NCI-H526 treated with DMSO at 0.1 percent for 48 hours (cell line): ENCODE data around the gene RPS6KA5.
"Not testable (repeated sequence)": the region's sequence is repeated elsewhere in the genome, so short reads cannot be mapped to it uniquely, and the experiment has no call there.

Experiments used
- DNase-seq: peaks from one replicate; lab custom pipeline; 2025; lab: John Stamatoyannopoulos, UW

RPS6KA5 gene

DNA sequence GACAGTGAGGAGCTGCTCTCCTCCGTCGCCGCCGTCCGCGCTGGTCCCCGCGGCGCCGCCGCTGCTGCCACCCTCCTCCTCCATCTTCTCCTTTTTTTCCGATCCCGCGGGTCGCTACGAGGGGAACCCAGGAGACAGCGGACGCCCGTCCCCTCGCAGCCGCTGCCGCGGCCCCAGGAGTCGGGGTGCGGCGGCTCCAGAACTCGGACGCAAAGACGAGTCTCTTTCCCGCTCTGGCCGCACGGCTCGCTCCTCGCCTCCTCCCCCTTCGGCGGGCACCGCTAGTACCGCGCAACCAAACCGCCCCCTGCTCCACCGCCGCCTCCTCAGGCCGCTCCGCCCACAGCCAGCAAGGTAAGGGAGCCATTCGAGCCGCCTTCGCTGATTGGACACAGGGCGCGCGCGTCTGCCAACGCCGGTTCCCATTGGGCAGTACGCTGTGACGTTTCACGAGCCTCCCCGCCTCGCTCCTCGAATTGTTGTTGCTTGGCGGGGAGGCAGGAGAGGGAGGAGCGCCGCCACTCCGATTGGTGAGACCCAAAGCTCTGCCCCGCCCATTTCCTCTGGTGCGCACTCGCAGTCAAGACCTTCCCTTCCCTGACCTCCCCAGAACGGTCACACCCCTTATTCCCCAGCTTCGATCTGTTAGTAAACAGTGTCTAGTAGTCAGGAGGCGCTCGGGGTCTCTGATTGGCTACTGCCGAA, at the start of gene RPS6KA5:
Gene RPS6KA5 (minus strand): TSS at position 291 of the 705 bp plus-strand sequence. CDS start 207 bp downstream, at position 84.
- DNase-seq: peak; percentile 99

DNA sequence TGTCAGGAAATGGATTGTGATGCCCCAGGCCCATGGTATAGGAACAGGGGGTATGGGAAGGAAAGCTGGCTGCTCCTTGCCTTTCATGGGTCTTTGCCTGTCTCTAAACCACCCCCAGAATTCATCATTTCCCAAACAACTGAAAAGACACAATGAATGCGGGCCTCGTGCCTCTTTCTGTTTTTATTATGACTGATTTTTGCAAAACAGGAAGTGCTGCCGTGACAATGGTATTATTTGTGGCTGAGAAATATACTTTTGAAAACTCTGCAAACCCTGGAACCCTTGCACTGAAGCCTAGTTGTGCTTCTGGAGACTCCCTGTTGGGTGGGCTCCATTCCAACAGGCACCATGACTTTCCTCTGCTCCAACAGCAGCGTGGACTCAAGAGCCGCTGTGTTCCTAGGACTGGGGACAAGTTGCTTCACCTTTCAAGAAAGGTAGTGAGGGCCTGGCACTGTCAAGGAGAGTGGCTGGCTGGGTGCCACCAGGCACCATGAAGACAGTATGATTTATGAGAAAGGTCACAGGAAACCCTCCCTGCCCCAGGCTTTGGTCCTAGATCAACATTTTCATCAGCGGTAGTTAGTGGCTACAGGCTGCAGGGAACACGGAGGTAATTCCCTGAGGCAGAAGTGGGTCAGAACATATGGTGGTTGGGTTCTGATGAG, 48.6 kb upstream of the RPS6KA5 start:
- no peak for DNase-seq

DNA sequence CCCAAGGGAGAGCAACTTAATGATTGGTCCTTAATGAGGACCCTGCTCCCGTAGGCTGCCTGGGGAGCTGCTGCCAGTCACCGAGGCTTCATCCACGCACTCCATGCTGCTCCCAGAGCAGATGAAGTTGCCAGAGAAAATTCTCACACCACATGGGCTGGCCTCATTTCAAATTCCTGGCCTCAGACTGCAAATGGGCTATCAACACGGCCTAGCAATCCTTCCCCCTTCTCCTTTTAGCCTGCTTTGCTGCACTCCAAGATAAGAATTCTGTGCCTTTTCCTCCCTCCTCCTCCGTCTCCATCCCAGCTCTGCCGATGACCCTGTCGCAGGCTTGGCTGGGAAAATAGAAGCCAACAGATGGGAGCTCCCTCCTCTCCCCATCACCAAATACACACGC, 42.7 kb upstream of the RPS6KA5 start:
- DNase-seq: no peak

DNA sequence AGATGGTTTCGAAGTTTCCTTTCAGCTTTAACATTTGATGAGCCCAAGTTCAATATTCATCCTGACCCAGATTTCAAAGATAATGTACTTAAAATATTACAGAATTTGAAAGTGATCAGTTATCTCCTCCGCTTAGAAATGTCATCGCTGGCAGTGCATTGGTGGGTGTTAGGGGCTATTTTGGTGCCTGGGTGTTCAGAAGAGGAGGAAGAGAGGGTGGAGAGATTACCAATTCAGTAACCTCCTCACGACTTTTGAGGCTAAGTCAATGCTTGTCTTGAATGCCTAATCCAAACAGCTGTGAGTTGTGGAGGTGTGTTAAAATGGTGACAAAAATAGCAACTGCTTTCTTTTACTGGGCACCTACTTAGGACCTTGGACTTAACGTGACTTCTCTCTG, 39.7 kb upstream of the RPS6KA5 start:
- no peak for DNase-seq

DNA sequence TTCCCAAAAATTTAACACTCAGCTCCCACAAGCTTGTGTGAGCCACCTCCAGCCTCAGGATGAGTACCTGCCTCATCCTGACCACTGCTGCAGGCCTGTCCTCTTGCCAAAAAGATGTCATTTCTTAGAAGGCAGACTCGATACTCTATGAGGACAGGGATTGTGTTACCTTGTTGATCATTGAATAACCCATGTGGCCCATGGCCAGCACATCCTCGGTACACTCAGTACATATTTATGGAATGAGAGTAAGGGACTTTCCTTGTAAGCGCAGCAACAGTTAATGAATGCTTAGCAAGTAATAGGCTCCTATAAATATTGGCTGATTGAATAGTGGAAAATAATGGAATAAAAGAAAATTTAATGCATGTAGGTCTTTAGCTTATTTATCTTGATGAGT, 38.1 kb upstream of the RPS6KA5 start:
- DNase-seq: no peak

DNA sequence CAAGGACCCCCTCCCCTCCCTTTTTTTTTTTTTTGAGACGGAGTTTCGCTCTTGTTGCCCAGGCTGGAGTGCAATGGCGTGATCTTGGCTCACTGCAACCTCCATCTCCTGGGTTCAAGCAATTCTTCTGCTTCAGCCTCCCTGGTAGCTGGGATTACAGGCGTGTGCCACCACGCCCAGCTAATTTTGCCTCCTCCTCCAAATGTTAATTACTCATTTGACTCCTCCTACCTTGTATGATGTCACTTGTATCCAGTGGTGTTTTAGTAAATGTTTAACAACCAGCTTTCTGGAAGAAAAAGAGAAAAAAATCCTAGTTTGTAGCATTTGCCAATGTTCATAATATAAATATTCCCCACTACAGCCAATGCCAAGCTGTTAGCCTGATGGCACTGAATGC, 37.2 kb upstream of the RPS6KA5 start:
- DNase-seq: not testable (repeated sequence)

DNA sequence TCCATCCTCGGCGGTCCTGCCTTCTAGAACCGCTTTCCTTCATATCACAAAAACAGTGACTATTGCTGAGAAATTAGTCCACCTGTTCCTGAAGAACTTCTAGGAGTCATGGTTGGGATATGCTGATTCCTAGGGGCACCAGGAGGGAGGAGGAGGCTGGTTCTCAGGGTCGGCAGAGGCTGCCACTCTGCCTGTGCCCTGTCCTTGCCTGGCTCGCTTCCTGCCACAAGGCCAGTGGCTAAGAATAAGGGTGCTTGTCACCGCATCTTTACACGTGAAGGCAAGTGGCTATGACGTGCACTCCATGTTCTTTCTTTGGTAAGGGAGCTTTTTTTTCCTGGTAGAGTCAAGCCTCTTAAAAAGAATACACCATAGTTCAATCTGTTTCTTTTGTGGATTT, 34.7 kb upstream of the RPS6KA5 start:
- no peak for DNase-seq

DNA sequence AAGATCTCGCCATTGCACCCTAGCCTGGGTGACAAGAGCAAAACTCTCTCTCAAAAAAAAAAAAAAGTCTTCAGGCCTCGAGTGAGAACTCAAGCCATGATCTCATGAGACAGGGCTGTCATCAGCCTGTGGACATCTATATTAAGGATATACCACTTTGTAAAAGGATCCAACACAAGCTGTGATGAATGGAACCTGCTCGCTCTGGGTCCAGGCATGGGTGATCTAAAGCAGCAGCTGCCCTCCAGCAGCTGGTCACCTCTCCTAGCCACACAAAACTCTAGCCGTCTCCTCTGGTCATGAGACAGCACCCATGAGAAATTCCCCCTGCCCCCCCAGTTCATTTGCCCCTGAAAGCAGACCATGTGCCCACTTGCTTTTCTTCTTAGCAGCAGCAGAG, 34.3 kb upstream of the RPS6KA5 start:
- DNase-seq: no peak

DNA sequence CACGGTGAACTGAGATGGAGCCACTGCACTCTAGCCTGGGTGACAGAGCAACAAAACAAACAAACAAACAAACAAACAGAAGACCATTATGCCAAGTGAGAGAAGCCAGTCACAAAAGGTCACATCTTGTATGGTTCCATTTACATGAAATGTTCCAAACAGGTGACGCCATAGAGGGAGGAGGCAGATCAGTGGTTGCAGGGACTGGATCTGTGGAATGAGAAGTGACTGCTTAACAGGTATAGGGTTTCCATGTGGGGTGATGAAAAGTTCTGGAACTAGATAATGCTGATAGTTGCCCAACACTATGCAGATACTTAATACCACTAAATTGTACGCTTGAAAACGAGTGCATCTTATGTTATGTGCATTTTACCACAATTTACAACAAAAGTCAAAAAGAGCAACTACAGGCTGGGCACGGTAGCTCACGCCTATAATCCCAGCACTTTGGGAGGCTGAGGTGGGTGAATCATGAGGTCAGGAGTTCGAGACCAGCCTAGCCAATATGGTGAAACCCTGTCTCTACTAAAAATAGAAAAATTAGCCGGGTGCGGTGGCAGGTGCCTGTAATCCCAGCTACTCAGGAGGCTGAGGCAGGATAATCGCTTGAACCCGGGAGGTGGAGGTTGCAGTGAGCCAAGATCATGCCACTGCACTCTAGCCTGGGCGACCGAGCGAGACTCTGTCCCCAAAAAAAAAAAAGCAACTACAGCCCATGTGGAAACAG, 33.5 kb upstream of the RPS6KA5 start:
- not testable (repeated sequence) for DNase-seq

DNA sequence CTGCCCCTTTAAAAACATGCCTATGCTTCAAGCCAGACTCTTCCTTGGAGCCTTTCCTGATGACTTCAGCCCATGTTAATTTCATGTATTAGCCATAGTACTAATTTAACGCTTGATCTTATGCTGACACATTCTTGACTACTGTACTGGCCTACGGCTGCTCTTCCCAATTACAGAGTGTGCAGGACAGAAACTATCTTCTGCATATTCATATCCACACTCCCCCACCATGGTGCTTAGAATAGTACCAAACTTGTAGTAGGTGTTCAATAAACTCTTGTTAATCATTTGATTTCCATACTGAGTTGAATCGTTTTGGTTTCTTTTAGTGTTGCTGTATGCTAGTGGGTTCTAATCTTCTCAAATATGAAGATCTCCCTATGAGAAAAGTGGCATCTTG, 31.6 kb upstream of the RPS6KA5 start:
- no peak for DNase-seq

DNA sequence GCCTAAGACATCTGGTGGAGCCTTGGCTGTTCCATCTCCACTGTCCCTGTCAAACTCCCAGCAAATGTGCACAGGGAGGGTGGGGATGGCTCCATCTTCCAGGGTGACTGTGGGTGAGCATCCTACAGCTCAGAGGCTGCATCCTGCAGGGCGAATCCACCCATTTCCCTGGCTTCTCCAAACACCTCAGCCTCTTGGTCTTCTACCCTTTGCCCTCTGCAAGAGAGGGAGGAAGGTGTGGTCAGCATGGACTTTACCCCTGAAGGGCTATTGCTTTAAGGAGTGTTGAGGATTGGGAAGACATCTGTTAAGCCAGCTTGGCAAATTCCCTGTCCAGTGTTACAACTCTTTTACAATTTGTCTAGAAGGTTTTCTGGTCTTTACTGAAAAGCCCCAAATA, 30.3 kb upstream of the RPS6KA5 start:
- no peak for DNase-seq

DNA sequence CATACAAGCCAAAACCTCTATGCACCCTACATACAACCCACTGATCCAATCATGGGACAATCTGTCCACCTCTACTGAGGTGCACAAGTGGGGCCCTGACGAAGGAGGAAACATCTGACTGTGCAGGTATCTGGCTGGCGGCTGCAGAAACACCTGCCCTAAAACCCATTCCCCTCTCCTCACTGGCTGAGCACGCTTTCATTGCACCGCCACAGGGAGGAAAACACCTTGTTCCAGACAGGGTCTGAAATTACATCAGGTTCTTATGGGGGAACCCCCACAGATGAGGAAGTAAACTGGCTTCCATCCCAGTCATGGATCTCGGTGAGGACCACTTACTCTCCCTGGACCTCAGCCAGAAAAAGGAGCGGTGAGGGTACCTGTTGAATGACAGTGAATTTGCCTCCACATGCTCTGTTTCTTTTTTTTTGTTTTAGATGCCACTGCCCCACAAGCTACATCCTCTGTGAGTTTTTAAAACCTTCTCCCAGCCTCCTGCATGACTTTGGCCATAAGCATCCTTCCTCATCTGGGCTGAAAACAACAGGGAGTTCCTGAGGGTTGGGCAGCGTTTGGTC, 29.6 kb upstream of the RPS6KA5 start:
- DNase-seq: no peak

DNA sequence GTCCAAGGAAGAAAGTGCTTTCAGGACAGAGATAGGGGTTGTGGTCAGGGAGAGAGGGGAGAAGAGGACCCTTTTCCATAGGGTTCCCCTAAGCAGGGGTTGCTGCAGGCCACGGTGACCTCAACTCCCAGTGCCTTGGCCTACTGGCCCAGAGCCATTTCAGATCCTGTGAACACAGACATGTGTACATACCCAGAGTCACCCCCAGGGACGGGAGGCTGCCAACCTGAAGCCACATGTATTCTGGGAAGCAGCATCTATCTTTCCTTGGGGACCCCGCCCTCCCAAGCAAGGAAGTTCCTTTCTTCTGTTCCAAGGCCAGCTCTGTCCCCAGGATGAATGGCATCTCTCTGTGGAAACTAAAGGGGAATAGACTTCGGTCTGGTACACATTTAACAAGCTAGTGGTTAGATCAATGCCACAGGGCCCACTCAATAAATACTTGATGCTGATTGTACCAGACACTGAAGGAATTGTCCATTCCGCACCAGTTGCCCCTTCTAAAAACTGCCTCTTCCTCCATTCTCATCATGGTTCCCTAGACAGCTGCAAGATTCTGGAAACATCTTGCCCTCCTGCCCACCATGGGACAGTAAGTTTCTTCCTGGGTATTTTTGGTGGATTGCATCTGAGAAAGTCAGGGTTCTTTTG, 28.3 kb upstream of the RPS6KA5 start:
- DNase-seq: no peak

DNA sequence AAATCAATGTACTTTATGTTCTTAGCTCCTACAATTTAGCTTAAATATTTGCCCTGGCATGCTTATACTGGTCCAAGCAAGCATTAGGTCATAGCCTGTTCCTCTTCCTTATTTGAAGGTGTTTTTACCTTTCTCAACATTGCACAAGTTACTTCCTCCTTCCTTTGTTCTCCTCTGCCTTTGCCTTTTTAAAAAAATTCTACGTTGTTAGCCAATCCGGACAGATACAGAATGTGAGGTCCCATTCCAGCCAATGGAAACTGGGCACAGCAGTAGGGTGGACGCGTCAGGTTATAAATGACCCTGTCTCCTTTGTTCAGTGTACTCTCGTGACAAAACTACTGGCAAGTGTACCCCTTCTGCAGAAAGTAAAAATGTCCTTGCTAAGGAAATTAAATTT, 27.0 kb upstream of the RPS6KA5 start:
- not testable (repeated sequence) for DNase-seq

DNA sequence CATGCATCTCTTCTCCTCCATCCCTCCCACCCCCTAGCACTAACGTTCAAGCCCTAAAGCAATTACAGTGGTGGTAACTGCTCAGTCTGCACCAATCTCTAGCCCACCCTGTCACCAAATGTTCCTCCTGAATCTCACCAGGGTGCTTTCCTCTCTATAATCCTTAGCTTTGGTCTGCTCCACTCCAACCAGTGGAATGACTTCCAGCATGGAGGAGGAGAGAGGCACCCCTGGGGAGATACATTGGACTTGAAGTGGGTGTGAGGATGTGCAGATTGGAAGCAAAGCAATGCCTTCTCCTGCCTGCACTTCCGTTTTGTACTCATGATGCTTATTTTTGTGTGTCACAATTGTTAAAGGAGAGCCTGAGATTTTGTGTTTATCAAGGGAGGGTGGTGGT, 24.1 kb upstream of the RPS6KA5 start:
- no peak for DNase-seq

DNA sequence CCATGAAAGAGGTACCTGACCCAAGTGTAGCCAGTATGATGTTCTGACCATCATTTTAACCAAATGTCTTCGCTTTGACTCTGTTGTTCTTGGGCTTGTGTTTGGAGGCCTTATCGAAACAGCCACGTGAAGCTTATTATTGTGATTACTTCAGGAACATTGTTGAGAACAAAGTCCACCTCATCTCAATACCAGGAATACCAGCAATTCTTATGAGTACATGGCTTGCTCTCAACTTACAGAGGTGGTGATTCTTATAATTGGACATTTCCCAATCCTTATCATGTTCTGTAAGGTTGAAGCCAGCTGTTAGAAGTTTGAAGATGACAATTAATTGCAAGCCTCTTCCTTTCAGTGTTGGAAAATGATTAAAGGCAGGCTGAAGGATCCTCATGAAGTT, 21.8 kb upstream of the RPS6KA5 start:
- no peak for DNase-seq

DNA sequence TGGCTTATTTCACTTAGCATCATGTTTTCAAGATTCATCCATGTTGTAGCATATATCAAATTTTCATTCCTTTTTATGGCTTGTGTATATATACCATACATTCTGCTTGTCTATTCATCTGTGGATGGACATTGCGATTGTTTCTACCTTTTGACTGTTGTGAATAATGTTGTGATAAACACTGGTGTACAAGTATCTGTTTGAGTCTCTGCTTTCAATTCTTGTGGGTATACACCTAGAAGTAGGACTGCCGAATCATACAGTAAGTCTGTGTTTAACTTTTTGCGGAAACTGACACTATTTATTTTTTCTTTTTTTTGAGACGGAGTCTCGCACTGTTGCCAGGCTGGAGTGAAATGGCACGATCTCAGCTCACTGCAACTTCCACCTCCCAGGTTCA, 19.6 kb upstream of the RPS6KA5 start:
- DNase-seq: no peak

DNA sequence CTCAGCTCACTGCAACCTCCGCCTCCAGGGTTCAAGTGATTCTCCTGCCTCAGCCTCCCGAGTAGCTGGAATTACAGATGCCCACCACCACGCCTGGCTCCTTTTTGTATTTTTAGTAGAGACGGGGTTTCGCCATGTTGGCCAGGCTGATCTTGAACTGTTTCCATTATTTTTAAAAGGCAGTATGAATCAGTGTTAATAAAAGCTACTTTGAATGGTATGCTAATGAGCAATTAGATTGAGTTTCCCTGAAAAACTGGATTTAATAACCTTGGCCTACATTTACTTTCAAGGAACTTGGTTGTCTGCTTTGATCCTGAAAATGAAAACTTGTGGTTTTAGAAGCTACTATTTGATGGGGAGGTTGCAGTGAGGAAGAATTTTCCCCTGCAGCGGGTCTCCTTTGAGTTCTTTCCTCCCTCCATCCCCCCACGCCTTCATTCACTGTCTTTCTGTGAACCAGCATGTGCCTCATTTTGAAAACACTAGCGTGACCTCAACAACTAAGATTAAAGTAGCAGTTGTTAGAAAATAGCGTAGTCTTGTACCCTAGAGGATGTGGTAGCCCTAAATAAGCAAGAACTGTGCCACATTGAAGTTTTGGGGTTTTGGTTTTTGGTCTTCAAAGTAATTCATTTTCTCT, 17.8 kb upstream of the RPS6KA5 start:
- DNase-seq: no peak

DNA sequence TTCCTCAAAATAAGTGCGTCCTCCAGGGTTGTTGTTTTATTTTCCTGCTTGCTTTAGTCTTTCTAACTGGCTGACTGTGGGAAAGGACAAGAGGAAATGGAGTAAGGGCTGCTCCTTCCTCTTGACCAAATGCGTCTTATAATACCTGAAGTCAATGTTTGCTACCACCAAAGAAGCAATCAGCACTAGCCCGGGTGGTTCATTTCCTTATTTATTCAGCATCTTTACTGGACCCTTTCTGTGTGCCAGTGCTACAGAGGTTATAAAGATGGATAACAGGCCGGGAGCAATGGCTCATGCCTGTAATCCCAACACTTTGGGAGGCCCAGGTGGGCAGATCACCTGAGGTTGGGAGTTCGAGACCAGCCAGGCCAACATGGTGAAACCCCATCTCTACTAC, 15.1 kb upstream of the RPS6KA5 start:
- no peak for DNase-seq

DNA sequence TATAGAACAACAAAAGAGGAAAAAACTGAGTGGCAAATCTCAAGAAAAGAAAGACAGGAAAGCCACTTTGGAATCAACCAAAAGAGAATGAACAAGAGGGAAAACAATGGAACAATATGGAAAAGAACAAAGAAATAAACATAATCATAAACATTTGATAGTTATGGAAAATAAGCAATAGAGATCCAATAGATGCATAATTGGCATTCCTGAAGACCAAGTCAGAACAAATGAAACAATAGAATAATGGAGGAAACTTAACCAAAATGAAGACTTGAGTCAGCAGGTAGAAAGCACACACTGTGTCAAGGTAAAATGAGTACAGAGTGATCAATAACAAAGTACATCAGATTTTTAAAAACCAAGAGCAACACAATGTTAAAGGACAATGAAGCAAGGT, 10.1 kb upstream of the RPS6KA5 start:
- no peak for DNase-seq

DNA sequence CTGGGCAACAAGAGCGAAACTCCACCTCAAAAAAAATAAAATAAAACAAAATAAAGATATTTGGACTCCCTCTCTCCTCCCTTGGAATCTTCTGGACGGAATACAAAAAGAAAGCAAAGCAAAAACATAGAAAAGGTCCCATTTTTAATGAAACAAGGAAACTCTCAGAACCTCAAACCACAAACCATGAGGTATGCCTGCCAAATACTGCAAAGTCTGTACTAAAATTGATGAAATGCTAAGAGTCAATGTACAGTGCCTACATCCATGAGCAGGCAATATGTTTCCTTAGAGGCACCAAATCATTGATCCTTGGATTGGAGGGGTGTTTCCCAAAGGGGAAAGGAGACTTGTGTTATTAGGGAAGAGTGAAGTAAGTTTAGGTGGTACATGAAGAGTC, 8.2 kb upstream of the RPS6KA5 start:
- DNase-seq: no peak

DNA sequence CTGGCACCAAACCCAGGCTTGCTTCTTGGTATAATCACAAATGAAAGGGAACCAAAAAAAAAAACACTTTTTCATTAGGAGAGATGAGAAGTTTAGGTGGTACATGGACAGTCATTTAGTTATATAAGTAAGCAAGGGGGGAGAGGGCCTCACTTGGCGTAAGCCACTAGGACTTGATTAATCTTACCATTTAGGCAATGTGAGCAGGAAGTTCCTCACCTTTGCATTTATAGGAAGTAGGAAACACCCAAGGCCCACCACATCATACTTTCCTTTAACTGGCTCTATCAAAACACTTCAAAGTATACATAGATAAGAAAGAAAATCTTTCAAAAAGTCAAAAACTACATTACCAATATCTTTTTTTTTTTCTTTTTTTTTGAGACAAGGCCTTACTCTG, 6.7 kb upstream of the RPS6KA5 start:
- no peak for DNase-seq
